Endothelial cell of umbilical vein (primary cell): ENCODE results near the gene BLOC1S1.

Source experiments
- CTCF ChIP-seq, 2 donors: IDR thresholded peaks; 1 replicate in 1 of 2; 2 replicates in 1 of 2; pipeline ENCODE4 v1.5.1; 2011; ENCODE audit warnings: low read length in 2 of 2, mild to moderate bottlenecking in 2 of 2, moderate library complexity in 2 of 2, control low read depth in 1 of 2, inconsistent platforms in 1 of 2, low read depth in 1 of 2; ENCODE audit not compliant: insufficient read depth in 1 of 2; ENCODE audit errors: extremely low read depth in 1 of 2
- EZH2 ChIP-seq: IDR thresholded peaks from 2 replicates; pipeline ENCODE4 v1.6.1; 2012; ENCODE audit warnings: borderline replicate concordance, low read depth, mild to moderate bottlenecking, moderate library complexity, low read length, inconsistent platforms; ENCODE audit not compliant: severe bottlenecking
- POLR2AphosphoS5 ChIP-seq: IDR thresholded peaks from 2 replicates; pipeline ENCODE4 v1.6.1; 2012; ENCODE audit warnings: low read depth, mild to moderate bottlenecking, control low read depth, low read length, moderate library complexity; ENCODE audit not compliant: insufficient read depth

GRCh38 chr12:55742719-55743405 lies 27.0 kb downstream of the BLOC1S1 start, which contains the start of gene GDF11:
- TF ChIP-seq EZH2: no peak
- no peak for TF ChIP-seq CTCF (IDR thresholded peaks at IDR 0.05; ENCODE audit: extremely low read depth in 1 of 2, insufficient read depth in 1 of 2, low read depth in 1 of 2, low read length in 2 of 2)
- no peak for TF ChIP-seq POLR2AphosphoS5
